ENCODE measurements around the gene HDAC4.
"Not testable (repeated sequence)": the region's sequence is repeated elsewhere in the genome, so short reads cannot be mapped to it uniquely, and the experiment has no call there.

HDAC4 gene

GRCh38 chr2:239178484-239178883 lies 222.3 kb downstream of the HDAC4 start:
- no peak for DNase-seq

GRCh38 chr2:239177908-239178307 lies 222.9 kb downstream of the HDAC4 start:
- no peak for DNase-seq

DNA sequence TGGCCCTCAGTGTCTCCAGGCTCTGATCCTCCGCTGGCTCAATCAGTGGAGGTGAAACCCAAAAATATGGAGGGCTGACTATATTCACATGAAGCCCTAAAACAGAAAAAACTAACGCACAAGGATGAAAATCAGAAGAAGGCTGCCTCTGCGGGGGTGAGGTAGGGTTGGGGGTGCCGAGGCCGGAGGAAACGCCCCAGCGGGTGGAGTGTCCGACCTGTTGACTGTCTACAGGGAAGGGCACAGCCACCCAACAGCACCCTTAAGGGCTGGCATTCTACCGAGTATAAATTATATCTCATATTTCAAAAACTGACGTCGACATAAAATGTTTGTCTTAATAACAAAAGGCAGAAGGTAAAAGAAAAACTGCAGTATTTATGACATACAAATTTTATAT lies 223.5 kb downstream of the HDAC4 start:
- no peak for DNase-seq

DNA sequence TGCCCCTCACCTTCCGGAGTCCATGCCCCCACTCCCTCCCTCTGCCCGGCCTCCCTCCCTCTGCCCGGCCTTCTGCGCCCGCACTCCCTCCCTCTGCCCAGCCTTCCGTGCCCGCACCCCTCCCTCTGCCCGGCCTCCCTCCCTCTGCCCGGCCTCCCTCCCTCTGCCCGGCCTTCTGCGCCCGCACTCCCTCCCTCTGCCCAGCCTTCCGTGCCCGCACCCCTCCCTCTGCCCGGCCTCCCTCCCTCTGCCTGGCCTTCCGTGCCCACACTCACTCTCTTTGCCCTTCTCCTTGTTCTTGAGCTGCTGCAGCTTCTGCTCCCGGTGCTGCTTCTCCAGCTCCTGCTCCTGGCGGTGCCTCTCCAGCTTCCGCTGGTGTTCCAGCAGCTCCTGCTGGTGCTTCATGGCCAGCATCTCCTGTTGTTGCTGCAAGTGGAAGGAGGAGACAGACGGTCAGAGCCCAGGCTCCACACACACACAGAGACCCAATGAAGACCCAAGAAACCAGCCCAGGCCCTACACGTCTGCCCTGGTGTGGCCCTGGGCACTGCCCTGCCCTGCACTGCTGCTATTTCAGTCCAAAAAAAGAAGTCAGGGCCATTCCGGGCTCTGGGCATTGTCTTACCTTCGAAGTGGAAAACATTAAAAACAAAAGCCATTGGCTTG lies 224.5 kb downstream of the HDAC4 start:
- DNase-seq: not testable (repeated sequence)

DNA sequence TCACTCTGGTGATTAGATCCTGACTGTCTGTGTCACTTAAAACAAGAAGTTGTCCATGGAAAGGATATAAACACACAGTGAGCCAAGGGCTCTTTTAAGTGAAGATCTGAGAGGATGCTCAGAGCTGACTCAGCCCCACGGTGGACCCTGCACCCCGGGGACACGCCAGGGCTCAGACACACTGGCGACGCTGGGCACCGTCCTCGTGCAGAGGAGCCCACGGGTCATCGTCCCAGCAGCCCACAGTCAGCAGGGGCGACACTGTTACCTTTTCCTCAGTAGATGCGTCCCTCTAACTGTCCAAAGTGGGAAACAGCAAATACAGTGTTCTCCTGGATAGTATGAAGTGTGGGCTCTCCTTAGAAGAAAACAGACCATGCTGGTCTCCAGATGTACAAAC lies 225.6 kb downstream of the HDAC4 start:
- DNase-seq: no peak

GRCh38 chr2:239173301-239173700 lies 227.5 kb downstream of the HDAC4 start:
- DNase-seq: no peak

GRCh38 chr2:239171643-239172042 lies 229.2 kb downstream of the HDAC4 start:
- no peak for DNase-seq

DNA sequence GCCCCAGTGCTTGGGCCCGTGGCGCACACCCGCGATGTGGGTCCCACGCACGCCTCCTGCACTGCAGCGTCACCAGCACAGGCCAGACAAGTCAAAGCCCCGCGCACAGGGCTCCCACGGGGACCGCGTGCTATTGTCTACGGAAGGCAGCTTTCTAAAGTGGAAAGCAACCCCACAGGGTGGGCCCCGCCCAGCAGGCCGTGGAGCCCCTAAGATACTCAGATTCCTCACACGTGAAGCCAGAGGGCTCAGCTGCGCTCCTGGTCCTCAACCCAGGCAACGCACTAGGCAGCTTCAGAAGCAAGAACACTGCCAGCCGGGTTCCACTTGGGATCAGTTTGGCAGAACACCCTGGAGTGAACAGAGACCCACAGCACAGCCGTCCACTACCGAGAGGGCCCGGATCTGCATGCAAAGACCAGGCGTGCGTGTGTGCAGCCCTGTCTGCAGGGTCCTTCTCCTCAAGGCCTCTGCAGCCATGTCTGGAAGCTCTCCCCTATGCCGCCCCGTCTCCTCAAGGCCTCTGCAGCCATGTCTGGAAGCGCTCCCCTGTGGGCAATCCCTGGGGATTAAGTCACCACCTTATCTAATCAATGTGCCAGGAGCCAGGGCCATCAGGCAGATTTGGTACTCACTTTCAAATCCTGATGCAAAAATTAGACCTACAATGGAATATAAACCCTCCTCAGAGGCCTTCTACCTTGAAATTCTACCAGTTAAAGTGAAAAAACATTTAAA lies 231.3 kb downstream of the HDAC4 start:
- no peak for DNase-seq

- no peak for DNase-seq
Observed at GRCh38 chr2:239168575-239168974, 232.2 kb downstream of the HDAC4 start.

GRCh38 chr2:239167766-239168444 lies 232.9 kb downstream of the HDAC4 start:
- DNase-seq: no peak

GRCh38 chr2:239167011-239167673 lies 233.7 kb downstream of the HDAC4 start:
- DNase-seq: no peak

DNA sequence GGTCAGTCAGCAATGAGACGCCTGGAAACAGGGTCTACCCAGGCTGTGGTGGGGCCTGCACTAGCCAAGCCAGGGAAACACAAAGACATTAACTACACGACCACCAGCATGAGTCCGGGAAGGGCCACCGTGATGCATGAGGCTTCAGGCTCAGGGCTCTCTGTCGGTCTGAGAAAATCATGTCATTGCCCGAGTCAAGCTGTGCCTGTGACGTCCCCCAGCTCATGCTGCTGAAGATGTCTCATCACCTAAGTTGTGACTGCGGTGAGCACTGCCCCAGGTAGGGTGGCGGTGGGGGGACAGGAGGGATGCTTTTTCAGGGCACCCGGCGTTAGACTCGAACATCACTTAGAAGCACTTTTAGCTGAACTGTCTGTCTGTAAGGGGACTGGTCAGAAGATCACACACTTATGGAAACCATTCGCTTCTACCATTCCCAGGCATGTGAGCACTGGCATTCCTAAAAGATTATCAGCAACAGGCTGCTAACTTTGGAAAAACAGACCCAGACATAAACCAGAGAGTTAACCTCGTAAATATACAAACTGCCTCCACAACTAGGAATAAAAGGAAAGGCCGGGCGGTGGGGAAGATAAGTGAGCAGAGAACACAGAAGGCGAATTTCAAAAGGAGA lies 234.5 kb downstream of the HDAC4 start:
- no peak for DNase-seq

DNA sequence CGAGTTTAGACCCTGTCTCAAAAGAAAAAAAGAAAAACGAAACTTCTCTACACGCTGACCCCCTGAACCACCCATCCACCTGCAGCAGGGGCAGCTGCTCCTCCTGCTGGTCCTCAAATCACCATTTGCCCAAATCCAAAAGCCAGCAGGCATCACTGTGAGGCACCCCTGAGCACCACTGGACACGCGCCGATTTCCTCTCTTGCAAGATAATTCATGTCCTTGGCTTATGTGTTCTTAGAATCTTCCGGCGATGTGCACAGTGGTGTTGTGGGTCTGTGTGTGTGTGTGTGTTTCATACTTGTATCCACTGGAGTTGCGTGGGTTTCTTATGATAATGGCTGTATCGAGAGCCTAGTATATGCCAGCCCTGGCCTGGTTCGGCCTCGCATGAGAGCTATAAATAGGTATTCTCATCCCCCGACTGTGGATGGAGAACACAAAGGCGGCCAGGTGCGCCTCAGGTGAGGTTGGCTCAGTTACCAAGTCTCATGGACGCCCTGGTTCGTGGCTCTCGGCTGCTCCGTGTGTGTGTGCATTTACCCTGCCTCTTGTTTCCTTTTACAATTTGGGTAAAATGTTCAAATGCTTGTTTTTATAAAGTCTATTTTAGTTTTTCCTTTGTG lies 235.5 kb downstream of the HDAC4 start:
- DNase-seq: no peak

GRCh38 chr2:239164335-239164871 lies 236.4 kb downstream of the HDAC4 start:
- no peak for DNase-seq

DNA sequence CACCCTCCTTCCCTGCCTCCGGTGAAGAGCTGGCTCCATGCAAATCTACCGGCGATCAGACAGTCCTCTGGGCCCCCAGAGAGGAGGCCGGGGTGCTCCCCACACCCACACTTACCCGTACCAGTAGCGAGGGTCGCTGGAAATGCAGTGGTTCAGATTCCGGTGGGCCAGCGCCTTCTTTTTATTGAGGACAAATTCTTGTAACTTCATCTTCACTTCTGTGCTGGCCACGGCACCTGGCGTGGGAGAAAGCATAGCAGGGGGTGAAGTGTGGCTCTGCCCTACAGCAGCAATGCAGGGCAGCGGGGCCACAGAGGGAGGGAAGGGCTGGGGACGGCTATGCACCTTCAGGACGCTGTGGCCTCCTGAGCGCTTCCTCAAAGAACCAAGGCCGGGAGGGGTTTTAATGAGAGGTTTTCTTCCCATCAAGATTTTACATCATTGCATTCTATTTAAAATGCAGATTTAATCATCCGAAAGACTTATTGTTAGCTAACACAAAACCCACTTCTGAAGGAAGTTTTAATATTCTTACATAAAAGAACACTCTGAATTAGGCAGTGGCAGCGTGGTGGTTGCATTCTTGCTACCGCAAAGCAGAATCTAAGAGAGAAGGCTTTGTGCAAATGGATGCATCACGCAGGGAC lies 237.0 kb downstream of the HDAC4 start:
- DNase-seq: no peak

DNA sequence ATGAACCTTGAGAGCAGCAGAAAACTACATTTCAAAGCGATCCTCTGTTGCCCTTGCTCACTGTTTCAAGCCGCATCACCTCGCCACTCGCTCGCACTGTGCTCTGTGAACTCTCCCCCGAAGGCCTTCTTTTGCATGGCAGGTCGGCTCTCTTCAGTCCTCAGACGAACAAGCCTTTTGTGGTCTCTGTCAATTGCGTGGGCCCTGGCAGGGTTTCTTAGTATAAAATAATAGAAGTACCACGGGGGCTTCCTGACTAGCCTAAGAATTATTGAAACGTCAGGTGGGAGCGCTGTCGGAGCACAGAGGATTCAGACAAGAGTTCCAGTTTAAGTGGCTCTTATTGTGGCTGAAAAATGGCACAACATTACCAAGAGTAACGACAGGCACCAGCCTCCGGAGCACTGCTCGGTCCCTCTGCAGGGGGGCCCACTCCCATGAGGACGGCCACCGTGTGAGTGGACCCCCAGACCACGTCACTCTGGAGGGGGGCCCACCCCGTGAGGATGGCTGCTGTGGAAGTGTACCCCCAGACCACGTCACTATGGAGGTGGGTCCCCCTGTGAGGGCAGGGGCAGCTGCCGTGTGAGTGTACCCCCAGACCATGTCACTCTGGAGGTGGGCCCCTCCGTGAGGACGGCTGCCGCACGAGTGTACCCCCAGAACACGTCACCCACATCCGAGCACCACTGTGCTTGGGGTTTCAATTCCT lies 237.7 kb downstream of the HDAC4 start:
- no peak for DNase-seq

DNA sequence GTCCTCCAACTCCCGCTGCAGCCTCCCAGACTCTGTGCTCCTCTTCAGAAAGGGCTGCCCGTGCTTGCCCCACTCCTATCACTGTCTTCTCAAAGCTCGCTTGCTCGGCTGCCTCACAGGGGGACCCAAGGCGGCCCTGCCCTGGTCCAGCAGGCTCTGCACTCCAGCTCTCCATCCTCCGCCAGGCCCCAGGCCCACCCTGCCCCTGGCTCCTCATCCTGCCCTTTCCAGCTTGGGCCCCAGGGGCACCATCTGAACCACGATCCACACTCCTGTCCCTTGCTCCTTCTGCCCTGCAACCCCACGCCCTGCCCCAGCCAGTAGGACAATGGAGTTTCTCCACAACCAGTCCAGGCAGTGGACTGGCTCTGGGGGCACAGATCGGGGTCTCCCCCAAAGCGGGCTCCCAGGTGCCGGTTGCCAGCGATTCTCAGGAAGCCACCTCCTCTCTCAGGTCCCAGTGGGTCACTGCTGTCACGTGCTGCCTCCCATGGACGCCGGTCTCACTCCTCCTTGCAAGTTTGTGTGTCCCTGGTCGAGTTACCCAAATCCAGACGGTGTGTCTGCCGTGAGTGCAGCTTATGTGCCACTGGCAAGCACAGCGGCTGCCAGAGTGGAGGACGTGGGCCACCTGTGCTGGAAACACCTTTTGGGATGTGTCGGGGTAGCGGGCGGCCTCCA lies 238.5 kb downstream of the HDAC4 start:
- DNase-seq: no peak

DNA sequence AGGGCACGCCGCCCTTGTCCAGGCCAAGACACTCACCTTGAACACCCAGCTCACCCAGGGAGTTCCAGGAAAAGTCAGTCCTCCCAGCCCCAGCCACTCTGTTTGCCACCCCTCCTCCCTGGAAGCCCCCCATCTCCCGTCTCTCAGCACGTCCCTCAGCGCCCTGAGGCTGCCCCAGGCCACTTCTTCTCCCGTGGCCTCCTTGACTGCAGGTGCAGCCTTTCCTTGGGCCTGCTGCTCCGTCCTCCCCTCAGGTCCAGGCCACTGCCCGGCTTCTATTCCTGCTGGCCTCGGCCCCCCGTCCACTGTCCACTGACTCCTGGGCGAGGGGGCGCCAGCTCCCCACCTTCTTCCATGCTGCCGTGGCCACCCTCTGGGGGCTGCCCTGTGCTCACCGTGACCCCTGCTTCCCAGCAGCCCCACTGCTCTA lies 239.1 kb downstream of the HDAC4 start:
- DNase-seq: no peak

GRCh38 chr2:239160226-239161143 lies 240.3 kb downstream of the HDAC4 start:
- DNase-seq: no peak
